Nucleus accumbens (tissue), 56 donors: Measurements from ENCODE around the gene BRINP3.

ENCODE experiments used
- DNase-seq, 56 donors: peaks; one replicate each; lab custom pipeline; 2025; lab: John Stamatoyannopoulos, UW

Gene BRINP3

DNA sequence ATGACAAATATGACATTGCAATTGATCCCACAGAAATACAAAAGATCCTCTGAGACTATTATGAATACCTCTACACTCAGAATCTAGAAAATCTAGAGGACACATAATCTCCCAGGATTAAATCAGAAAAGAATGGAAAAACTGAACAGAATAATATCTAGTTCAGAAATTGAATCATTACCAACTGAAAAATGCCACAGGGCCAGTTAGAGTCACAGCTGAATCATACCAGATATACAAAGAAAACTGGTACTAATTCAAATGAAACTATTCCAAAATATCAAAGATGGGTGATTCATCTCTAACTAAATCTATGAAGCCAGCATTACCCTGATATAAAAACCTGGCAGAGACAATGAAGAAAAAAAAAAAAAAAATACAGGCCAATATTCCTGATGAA, 149.3 kb downstream of the BRINP3 start:
- DNase-seq, result no peak

- DNase-seq, result no peak
Observed at GRCh38 chr1:190327271-190327670, 150.4 kb downstream of the BRINP3 start.

DNA sequence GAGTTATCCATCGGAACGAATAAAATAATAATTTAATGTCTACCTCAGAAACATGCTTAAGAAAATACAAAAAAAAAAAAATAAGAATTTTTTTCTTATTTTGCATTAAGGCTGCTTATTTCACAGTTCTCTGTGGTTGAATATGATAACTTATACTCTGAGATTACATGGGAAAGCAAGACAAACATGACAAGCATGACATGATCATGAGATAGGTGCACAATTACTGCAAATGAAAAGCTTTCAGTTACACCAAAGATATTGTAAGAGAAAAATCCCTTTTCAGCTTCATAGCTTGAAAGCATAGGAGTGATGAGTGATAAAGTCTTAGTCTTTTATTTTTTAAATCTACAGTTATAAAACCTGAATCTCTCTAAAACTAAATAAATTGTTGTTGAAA, 154.1 kb downstream of the BRINP3 start:
- no peak for DNase-seq

- DNase-seq, result no peak
Observed at GRCh38 chr1:190322274-190322673, 155.4 kb downstream of the BRINP3 start.

DNA sequence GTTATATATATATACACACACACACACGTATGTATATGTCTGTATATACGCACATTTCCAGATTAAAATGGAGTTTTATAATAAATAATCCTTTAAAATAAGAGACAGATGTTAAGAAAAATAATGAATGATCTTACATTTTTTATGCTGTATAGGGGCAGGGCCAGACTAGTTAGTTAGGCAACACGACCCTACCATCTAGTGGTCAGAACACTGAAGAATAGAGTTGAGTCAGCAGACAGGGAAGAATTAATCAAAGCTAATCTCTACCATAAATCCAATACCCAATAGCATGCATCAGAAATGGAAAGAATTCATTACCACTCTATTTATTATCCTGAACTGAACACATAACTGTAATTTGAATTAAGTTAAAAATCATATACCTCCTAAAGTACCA, 156.7 kb downstream of the BRINP3 start:
- DNase-seq, result no peak

DNA sequence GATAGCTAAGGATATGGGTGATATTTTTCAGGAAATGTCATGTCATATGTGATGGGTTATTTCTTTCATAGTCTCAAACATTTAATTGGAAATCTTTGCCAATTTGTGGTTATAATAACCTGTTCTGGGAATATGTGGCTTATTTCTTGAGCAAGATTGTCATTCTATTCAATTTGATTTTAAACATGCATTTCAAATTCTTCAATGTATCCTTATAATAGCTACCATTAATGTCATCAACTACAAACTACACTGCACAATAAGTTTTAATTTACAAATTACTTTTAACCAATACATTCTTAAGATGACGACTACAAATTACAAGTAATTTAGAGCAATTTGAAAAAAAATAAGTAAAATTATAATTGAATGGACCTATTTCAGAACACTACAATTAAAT, 164.9 kb downstream of the BRINP3 start:
- no peak for DNase-seq

DNA sequence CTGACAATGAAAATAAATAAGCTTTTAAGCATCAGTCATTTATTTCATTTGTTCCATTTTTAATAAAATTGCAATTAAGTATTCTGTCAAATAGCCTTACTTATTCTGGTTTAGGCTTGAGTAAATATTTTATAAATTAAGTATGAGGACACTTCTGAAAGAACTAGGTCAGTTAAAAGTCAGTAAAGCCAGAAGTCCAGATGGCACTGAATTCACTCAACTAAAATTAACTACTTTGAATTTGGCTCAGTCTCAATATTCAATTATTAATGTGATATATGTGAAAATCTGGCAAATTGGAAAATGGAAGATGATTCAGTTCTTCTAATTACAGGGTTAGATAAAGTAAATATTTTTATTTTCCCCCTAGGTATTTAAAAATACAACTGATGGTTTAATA, 174.2 kb downstream of the BRINP3 start:
- DNase-seq, result no peak

- no peak for DNase-seq
Observed at GRCh38 chr1:190296453-190296852, 181.2 kb downstream of the BRINP3 start.

DNA sequence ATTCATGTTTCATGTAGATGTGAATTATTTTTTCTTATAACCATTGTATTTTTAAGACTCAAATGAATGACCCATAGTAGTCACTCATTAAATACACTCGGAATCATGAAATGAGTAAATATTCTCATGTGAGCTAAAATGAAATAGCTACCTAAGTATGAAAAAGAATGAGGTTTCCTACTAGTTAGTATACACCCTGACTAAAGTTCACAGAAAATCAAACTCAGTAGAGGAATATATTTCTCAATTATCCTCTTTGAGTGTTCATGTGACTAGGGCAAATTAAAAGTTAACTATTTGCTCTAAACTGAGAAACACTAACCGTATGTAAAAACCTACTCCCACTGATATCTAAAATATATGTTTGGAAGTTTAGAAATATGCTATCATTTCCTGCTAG, 187.8 kb downstream of the BRINP3 start:
- DNase-seq, result no peak

DNA sequence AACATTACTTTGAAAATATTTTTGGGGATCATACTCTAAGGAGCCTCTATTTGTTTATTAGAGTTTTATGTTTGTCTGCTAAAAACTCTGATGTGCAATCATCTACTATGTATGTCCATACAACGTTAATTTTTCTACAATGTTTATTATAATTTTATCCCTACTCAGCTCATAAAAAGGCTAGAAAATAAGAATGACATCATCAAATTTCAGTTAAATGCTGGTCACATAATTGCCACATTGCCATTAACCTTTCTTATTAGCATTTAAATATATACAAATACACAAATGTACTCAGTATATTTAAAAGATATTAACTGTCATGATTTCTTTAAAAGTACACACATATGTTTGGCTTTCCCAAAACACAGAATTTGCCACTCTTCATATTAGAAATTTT, 191.6 kb downstream of the BRINP3 start:
- no peak for DNase-seq

GRCh38 chr1:190277107-190277506, 200.6 kb downstream of the BRINP3 start:
- DNase-seq, result no peak

GRCh38 chr1:190274721-190275120, 202.9 kb downstream of the BRINP3 start:
- no peak for DNase-seq

- no peak for DNase-seq
Observed at GRCh38 chr1:190273161-190273560, 204.5 kb downstream of the BRINP3 start.

GRCh38 chr1:190262538-190262937, 215.1 kb downstream of the BRINP3 start:
- no peak for DNase-seq

- DNase-seq, result no peak
Observed at GRCh38 chr1:190259424-190259823, 218.2 kb downstream of the BRINP3 start.

DNA sequence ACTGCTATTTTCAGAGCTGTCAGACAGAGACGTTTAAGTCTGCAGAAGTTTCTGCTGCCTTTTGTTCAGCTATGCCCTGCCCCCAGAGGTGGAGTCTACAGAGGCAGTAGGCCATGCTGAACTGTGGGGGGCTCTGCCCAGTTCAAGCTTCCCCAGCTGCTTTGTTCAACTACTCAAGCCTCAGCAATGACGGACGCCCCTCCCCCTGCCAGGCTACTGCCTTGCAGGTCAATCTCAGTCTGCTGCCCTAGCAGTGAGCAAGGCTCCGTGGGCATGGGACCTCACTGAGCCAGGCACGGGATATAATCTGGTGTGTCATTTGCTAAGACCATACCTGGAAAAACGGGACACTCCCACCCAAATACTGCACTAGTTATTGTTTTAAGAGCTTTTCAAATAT, 219.7 kb downstream of the BRINP3 start:
- DNase-seq, result no peak

GRCh38 chr1:190252046-190252445, 225.6 kb downstream of the BRINP3 start:
- no peak for DNase-seq

- DNase-seq, result no peak
Observed at GRCh38 chr1:190250368-190250767, 227.3 kb downstream of the BRINP3 start.

DNA sequence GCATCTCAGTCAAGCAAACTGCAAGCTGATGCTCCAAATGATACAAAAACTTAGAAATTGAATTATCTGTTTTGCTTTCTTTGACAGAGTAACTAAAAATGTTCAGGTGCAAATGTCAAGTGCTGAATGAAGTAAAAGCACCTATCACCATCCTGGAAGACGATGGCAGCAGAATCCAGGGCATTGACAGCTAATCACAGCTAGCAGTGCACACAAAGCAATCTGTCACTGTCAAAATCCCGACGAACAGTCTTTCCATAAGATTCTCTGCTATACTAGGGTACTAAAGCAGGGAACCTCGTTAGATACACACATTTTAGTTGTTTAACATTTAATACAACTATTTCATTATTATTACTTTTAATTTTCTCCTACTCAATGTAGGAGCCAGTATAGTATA, 233.3 kb downstream of the BRINP3 start:
- DNase-seq, result peak in 1 of 56 donors; percentile 2

DNA sequence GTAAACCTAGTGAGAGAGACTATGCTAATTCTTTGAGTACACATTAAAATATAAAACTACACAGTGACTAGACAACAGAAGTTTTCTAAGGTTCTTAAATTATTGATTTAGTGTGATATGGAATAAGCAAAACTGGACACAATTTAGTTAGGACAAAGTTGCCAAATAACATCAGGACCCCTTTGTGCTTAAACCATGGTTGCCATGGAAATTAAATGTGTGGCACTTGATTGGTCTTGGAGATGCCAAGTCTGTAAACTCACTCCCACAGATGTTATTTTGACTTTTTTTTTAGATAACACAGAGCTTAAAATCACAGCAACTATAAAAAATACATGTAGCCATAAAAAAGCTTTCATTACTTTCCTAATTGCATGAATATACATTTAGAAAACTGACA, 234.6 kb downstream of the BRINP3 start:
- no peak for DNase-seq

- peak in 5 of 56 donors; percentile 1 to 7 (median 4) for DNase-seq
Observed at GRCh38 chr1:190226006-190226405, 251.7 kb downstream of the BRINP3 start.

DNA sequence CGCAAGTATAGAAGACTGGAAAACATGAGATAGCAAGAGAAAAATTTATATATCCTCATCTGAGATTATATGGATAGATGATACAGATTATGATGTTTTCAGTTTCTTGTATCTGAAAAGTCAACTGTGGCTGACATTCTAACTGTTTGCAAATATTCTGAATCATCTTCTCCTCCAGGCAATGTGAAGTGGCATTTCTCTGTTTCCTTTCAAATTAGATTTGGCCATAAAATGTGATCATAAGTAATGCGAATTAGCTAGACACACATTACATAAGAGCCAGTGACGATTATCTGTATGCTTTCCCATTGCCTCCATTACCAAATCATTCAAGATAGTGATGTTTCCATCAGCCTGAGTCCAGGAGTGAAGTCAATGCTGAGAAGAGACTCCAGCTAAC, 265.2 kb downstream of the BRINP3 start:
- no peak for DNase-seq

DNA sequence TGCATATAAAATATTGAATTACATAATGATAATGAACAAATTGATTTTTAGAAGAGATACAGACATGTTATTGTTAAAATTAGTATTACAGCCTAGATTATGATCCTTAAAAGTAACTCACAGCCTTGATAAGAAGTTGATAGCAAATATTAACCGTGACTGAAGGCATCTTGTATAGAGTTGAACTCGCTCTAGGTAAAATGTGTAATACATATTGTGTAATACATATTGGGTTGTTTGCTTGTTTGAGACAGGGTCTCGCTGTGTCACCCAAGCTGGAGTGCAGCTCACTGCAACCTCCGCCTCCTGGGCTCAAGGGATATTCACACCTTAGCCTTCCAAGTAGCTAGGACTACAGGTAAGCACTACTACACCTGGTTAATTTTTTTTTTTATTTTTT, 269.9 kb downstream of the BRINP3 start:
- no peak for DNase-seq

GRCh38 chr1:190205713-190206112, 272.0 kb downstream of the BRINP3 start:
- no peak for DNase-seq
